Tibial nerve (tissue), 4 donors: ENCODE results near the gene TSEN54.

Experiments used
- CTCF ChIP-seq, 5 experiments: fragments of 200-600 bp in 3 of 5; fragments of 450-650 bp in 2 of 5; sonication (generic) in 3 of 5; IDR thresholded peaks; one replicate each; pipeline ENCODE4 v1.5.1; 2016 to 2019; ENCODE audit warnings: antibody characterized with exemption in 5 of 5, mild to moderate bottlenecking in 3 of 5, moderate library complexity in 2 of 5
- EP300 ChIP-seq, 2 donors: sonication (generic); formaldehyde crosslinking; IDR thresholded peaks; one replicate each; pipeline ENCODE4 v1.6.1; 2017; ENCODE audit warnings: antibody characterized with exemption in 2 of 2, mild to moderate bottlenecking in 1 of 2
- POLR2A ChIP-seq, 2 donors: fragments of 450-650 bp; IDR thresholded peaks; one replicate each; pipeline ENCODE4 v1.6.1; 2017; ENCODE audit warnings: antibody characterized with exemption in 2 of 2, mild to moderate bottlenecking in 2 of 2, moderate library complexity in 2 of 2

GRCh38 chr17:75502072-75502720 is 14.1 kb upstream of the TSEN54 start:
- TF ChIP-seq CTCF (IDR thresholded peaks at IDR 0.05), result no peak
- TF ChIP-seq POLR2A (IDR thresholded peaks at IDR 0.05), result no peak
- TF ChIP-seq EP300 (IDR thresholded peaks at IDR 0.05), result no peak
